Caco-2 (cell line): ENCODE measurements around the gene EFNA2. TPM values are rescaled to one million over a fixed set of nuclear protein-coding genes. Genes with fewer than 3 reads are reported as not detected.

Experiments
- BruUV-seq: library from RNA; stranded (reverse); fragments of 400-500 nt; replicated peaks from 2 replicates; lab custom pipeline; 2021; lab: Mats Ljungman, UMichigan
- CTCF ChIA-PET: fragments of 300-600 bp; sonication (Branson Sonifier 250); formaldehyde crosslinking; loops from one replicate; lab custom pipeline; 2022; ENCODE audit warnings: antibody characterized with exemption; lab: Charles Lee
- POLR2A ChIA-PET: fragments of 300-600 bp; sonication (Branson Sonifier 250); formaldehyde crosslinking; loops from one replicate; lab custom pipeline; 2022; ENCODE audit warnings: antibody characterized with exemption; lab: Charles Lee
- DNase-seq, 2 experiments: peaks; one replicate each; pipeline versions ENCODE4 v3.0.0 to v3.0.0-alpha.2; 2020 to 2022
- H3K27me3 ChIP-seq: replicated peaks from 2 replicates; pipeline ENCODE4 v1.6.0; 2011; ENCODE audit warnings: low read length; ENCODE audit not compliant: control insufficient read depth, insufficient read depth
- H3K36me3 ChIP-seq: 2 replicates; pipeline ENCODE4 v1.5.1; 2011; ENCODE audit warnings: low read length; ENCODE audit not compliant: control insufficient read depth, insufficient read depth
- H3K4me1 ChIP-seq: fragments of 250-450 bp; sonication (Bioruptor Pico); 2 replicates; pipeline ENCODE4 v1.5.1; 2020; ENCODE audit warnings: mild to moderate bottlenecking
- H3K4me3 ChIP-seq: 2 replicates; pipeline ENCODE4 v1.5.1; 2011; ENCODE audit warnings: low read depth, mild to moderate bottlenecking, control low read depth, low read length
- H3K9me3 ChIP-seq: fragments of 250-450 bp; sonication (Bioruptor Pico); 2 replicates; pipeline ENCODE4 v1.5.1; 2020; ENCODE audit warnings: mild to moderate bottlenecking, moderate library complexity
- H3K27ac Mint-ChIP-seq: one replicate; pipeline ENCODE4 v1.8.0; 2022; ENCODE audit warnings: mixed read lengths; ENCODE audit not compliant: unreplicated experiment
- H3K27me3 Mint-ChIP-seq: one replicate; pipeline ENCODE4 v1.8.0; 2022; ENCODE audit warnings: mixed read lengths; ENCODE audit not compliant: insufficient read depth, unreplicated experiment
- H3K36me3 Mint-ChIP-seq: one replicate; pipeline ENCODE4 v1.8.0; 2022; ENCODE audit warnings: mild to moderate bottlenecking, mixed read lengths; ENCODE audit not compliant: insufficient read depth, unreplicated experiment
- H3K4me1 Mint-ChIP-seq: one replicate; pipeline ENCODE4 v1.8.0; 2022; ENCODE audit warnings: low read depth, mixed read lengths; ENCODE audit not compliant: unreplicated experiment
- H3K4me3 Mint-ChIP-seq: one replicate; pipeline ENCODE4 v1.8.0; 2022; ENCODE audit warnings: mild to moderate bottlenecking, moderate library complexity, mixed read lengths; ENCODE audit not compliant: unreplicated experiment
- H3K9me3 Mint-ChIP-seq: one replicate; pipeline ENCODE4 v1.8.0; 2022; ENCODE audit warnings: mixed read lengths; ENCODE audit not compliant: unreplicated experiment
- CTCF ChIP-seq, 2 experiments: fragments of 200-600 bp in 1 of 2; IDR thresholded peaks; 1 replicate in 1 of 2; 2 replicates in 1 of 2; pipeline versions ENCODE4 v1.5.1 to v1.8.0; 2011 to 2022; ENCODE audit warnings: antibody characterized with exemption in 1 of 2, control low read depth in 1 of 2, inconsistent platforms in 1 of 2, low read depth in 1 of 2, low read length in 1 of 2, mild to moderate bottlenecking in 1 of 2, moderate library complexity in 1 of 2; ENCODE audit not compliant: insufficient read depth in 1 of 2, severe bottlenecking in 1 of 2, unreplicated experiment in 1 of 2
- intact Hi-C: fragments of 100-400 bp; cut with micrococcal nuclease; formaldehyde crosslinking; loops from one replicate; pipeline ENCODE4 v1.10.0; 2022; ENCODE audit not compliant: unreplicated experiment
- total RNA-seq: library from RNA; stranded (reverse); gene quantifications from 2 replicates; pipeline ENCODE4 v1.2.3, GENCODE V29; 2022

EFNA2 gene
- total RNA-seq, 1 experiment from 2014 or later, result 18.6 TPM

- CTCF ChIA-PET, result interaction anchor here (1.0 to 1.1 kb wide), 2 partner anchors 31 to 41 kb away, joined by 4 to 5 read pairs; no protein-coding TSS in a partner anchor
- peaks cover 13% of the 10 kb centered on the region for H3K36me3 Mint-ChIP-seq
- intact Hi-C loops, result loop anchor here (1.0 kb wide), 1 partner anchor 23 kb away; no protein-coding TSS in a partner anchor
- H3K9me3 Mint-ChIP-seq, result no peaks in the 10 kb centered on the region
- TF ChIP-seq CTCF (IDR thresholded peaks at IDR 0.05; ENCODE audit: insufficient read depth in 1 of 2, low read depth in 1 of 2, low read length in 1 of 2, severe bottlenecking in 1 of 2, unreplicated experiment in 1 of 2), result no peak
- no peaks in the 10 kb centered on the region for H3K27me3 Mint-ChIP-seq
- Histone ChIP-seq H3K4me3 (peak overlapping the region; percentile 24), H3K36me3 (no peaks in the 10 kb centered on the region; the same call in 1 of the 2 replicates), H3K27me3 (no peaks in the 10 kb centered on the region), H3K9me3 (no peaks in the 10 kb centered on the region), H3K4me1 (peaks cover 41% of the 10 kb centered on the region)
- peaks cover 12% of the 10 kb centered on the region for H3K4me1 Mint-ChIP-seq
- peak overlapping the region; percentile 84 for H3K27ac Mint-ChIP-seq
- H3K4me3 Mint-ChIP-seq, result peak overlapping the region; percentile 71
- DNase-seq, result no peak
- POLR2A ChIA-PET, result interaction anchor here (2.1 to 2.2 kb wide), 2 partner anchors 10 to 16 kb away, joined by 9 to 11 read pairs; partner anchors contain the start of genes CIRBP and FAM174C
- BruUV-seq, result no TSS peak
Measured at GRCh38 chr19:1284979-1285736, 515 bp upstream of the EFNA2 start.

GRCh38 chr19:1286487-1287353 is 1.0 kb downstream of the EFNA2 start:
- ChIA-PET CTCF (no interaction called here), POLR2A (interaction anchor here (0.6 kb wide), 1 partner anchor 27 kb away, joined by 3 read pairs; no protein-coding TSS in a partner anchor)
- peak overlapping the region; percentile 80 for H3K4me3 Mint-ChIP-seq
- Histone ChIP-seq H3K4me3 (peak overlapping the region; percentile 72), H3K4me1 (peaks cover 52% of the 10 kb centered on the region), H3K9me3 (no peaks in the 10 kb centered on the region), H3K27me3 (no peaks in the 10 kb centered on the region), H3K36me3 (no peaks in the 10 kb centered on the region)
- peak overlapping the region; percentile 66 for H3K27ac Mint-ChIP-seq
- DNase-seq, result no peak
- peaks cover 8% of the 10 kb centered on the region for H3K4me1 Mint-ChIP-seq
- H3K36me3 Mint-ChIP-seq, result peaks cover 10% of the 10 kb centered on the region
- H3K9me3 Mint-ChIP-seq, result no peaks in the 10 kb centered on the region
- TF ChIP-seq CTCF (IDR thresholded peaks at IDR 0.05; ENCODE audit: insufficient read depth in 1 of 2, low read depth in 1 of 2, low read length in 1 of 2, severe bottlenecking in 1 of 2, unreplicated experiment in 1 of 2), result no peak
- H3K27me3 Mint-ChIP-seq, result no peaks in the 10 kb centered on the region
- BruUV-seq, result no TSS peak
- intact Hi-C loops, result no loop called here
